Gastrocnemius medialis (tissue), 4 donors: ENCODE measurements around the gene HS2ST1. TPM values are rescaled to one million over a fixed set of nuclear protein-coding genes. Genes with fewer than 3 reads are reported as not detected.
"Not testable (repeated sequence)": the region's sequence is repeated elsewhere in the genome, so short reads cannot be mapped to it uniquely, and the experiment has no call there.

Experiments used
- ATAC-seq, 2 donors: fragments of 150-250 bp; one replicate each; pipeline ENCODE4 v1.9.1; 2016
- DNase-seq, 2 donors: peaks; one replicate each; pipeline ENCODE4 v3.0.0-alpha.2; 2019
- H3K27ac ChIP-seq, 4 donors: fragments of 200-600 bp; sonication (generic); 1 replicate in 1 of 4; 2 replicates in 3 of 4; pipeline ENCODE4 v1.5.1; 2016 to 2018; ENCODE audit warnings: mild to moderate bottlenecking in 2 of 4, moderate library complexity in 1 of 4
- H3K27me3 ChIP-seq, 3 donors: fragments of 200-600 bp; sonication (generic) in 2 of 3; 1 replicate in 1 of 3; 2 replicates in 2 of 3; pipeline versions ENCODE4 v1.5.1 to v1.6.0; 2016 to 2019; ENCODE audit warnings: mild to moderate bottlenecking in 1 of 3, moderate library complexity in 1 of 3
- H3K36me3 ChIP-seq, 2 donors: fragments of 200-600 bp; sonication (generic) in 1 of 2; one replicate each; pipeline ENCODE4 v1.5.1; 2017 to 2018
- H3K4me1 ChIP-seq, 2 donors: fragments of 200-600 bp; sonication (generic) in 1 of 2; one replicate each; pipeline ENCODE4 v1.5.1; 2016 to 2017; ENCODE audit warnings: mild to moderate bottlenecking in 2 of 2
- H3K4me3 ChIP-seq, 4 donors: fragments of 200-600 bp; sonication (generic) in 3 of 4; 1 replicate in 1 of 4; 2 replicates in 3 of 4; pipeline ENCODE4 v1.5.1; 2016 to 2019; ENCODE audit warnings: mild to moderate bottlenecking in 2 of 4
- H3K9me3 ChIP-seq, 3 donors: fragments of 200-600 bp; sonication (generic) in 2 of 3; 1 replicate in 1 of 3; 2 replicates in 2 of 3; pipeline ENCODE4 v1.5.1; 2016 to 2019
- CTCF ChIP-seq, 5 experiments: fragments of 450-650 bp in 3 of 5; fragments of 200-600 bp in 2 of 5; sonication (generic) in 2 of 5; IDR thresholded peaks in 4 of 5; conservative IDR thresholded peaks in 1 of 5; 1 replicate in 4 of 5; 2 replicates in 1 of 5; pipeline ENCODE4 v1.5.1; 2016 to 2019; ENCODE audit warnings: antibody characterized with exemption in 5 of 5, mild to moderate bottlenecking in 3 of 5, moderate library complexity in 3 of 5
- POLR2A ChIP-seq, 2 donors: fragments of 450-650 bp; IDR thresholded peaks; one replicate each; pipeline ENCODE4 v1.6.1; 2017; ENCODE audit warnings: antibody characterized with exemption in 2 of 2, mild to moderate bottlenecking in 2 of 2, moderate library complexity in 2 of 2
- in situ Hi-C, 4 donors: fragments of 200-750 bp; cut with MboI; loops; one replicate each; pipeline versions ENCODE4 v1.15.0 to v1.8.0; 2017; ENCODE audit warnings: low sequenced_read_pairs in 4 of 4
- intact Hi-C: fragments of 100-400 bp; cut with DNase I; formaldehyde crosslinking; loops from one replicate; pipeline ENCODE4 v1.15.1; 2023; ENCODE audit warnings: low total_unique reads
- total RNA-seq, 4 donors: library from RNA; depleted of rRNA; stranded (reverse); fragments of >200 nt; gene quantifications; one replicate each; pipeline versions ENCODE4 v1.1.0 to v1.2.3, GENCODE V29; 2016

Gene HS2ST1
- total RNA-seq, 4 donors from 2014 or later, result 4.1 to 8.2 (median 6.8) TPM

GRCh38 chr1:87061742-87062156, 147.3 kb downstream of the HS2ST1 start:
- no peak for ATAC-seq
- no peak overlapping the region for H3K27ac ChIP-seq
- no peak for DNase-seq
- peaks cover 4 to 8% of the 10 kb centered on the region in 2 donors for H3K4me1 ChIP-seq
- no peaks in the 10 kb centered on the region for H3K9me3 ChIP-seq
- TF ChIP-seq CTCF (IDR thresholded peaks at IDR 0.05 in 4 of 5, conservative IDR thresholded peaks at IDR 0.05 in 1 of 5) (no peak), POLR2A (IDR thresholded peaks at IDR 0.05) (no peak)
- in situ Hi-C loops (loop anchor here in 1 of 4 donors (25.0 kb wide), 1 partner anchor 674 kb away; the partner anchor contains the start of gene ODF2L), intact Hi-C loops (no loop called here)
- no peaks in the 10 kb centered on the region for H3K36me3 ChIP-seq
- H3K27me3 ChIP-seq, result no peaks in the 10 kb centered on the region
- H3K4me3 ChIP-seq, result no peak overlapping the region

- ATAC-seq, result no peak
- in situ Hi-C loops (loop anchor here in 1 of 4 donors (25.0 kb wide), 1 partner anchor 675 kb away; the partner anchor contains the start of gene ODF2L), intact Hi-C loops (no loop called here)
- Histone ChIP-seq H3K9me3 (no peaks in the 10 kb centered on the region), H3K36me3 (no peaks in the 10 kb centered on the region), H3K4me3 (no peak overlapping the region), H3K27me3 (no peaks in the 10 kb centered on the region), H3K4me1 (peaks cover 4 to 8% of the 10 kb centered on the region in 2 donors), H3K27ac (no peak overlapping the region)
- no peak for DNase-seq
- TF ChIP-seq POLR2A (IDR thresholded peaks at IDR 0.05) (no peak), CTCF (IDR thresholded peaks at IDR 0.05 in 4 of 5, conservative IDR thresholded peaks at IDR 0.05 in 1 of 5) (no peak)
Measured at GRCh38 chr1:87062687-87063086, 148.3 kb downstream of the HS2ST1 start.

GRCh38 chr1:87064309-87064708, 149.9 kb downstream of the HS2ST1 start:
- no peak overlapping the region for H3K27ac ChIP-seq
- H3K9me3 ChIP-seq, result no peaks in the 10 kb centered on the region
- intact Hi-C loops, result no loop called here
- TF ChIP-seq CTCF (IDR thresholded peaks at IDR 0.05 in 4 of 5, conservative IDR thresholded peaks at IDR 0.05 in 1 of 5) (no peak), POLR2A (IDR thresholded peaks at IDR 0.05) (no peak)
- DNase-seq (no peak), ATAC-seq (no peak)
- H3K27me3 ChIP-seq, result no peaks in the 10 kb centered on the region
- no peak overlapping the region for H3K4me3 ChIP-seq
- H3K4me1 ChIP-seq, result peaks cover 0 to 8% of the 10 kb centered on the region in 2 donors
- H3K36me3 ChIP-seq, result no peaks in the 10 kb centered on the region
- in situ Hi-C loops, result loop anchor here in 1 of 4 donors (25.0 kb wide), 1 partner anchor 677 kb away; the partner anchor contains the start of gene ODF2L

GRCh38 chr1:87064986-87065385, 150.6 kb downstream of the HS2ST1 start:
- no peaks in the 10 kb centered on the region for H3K36me3 ChIP-seq
- no peaks in the 10 kb centered on the region for H3K27me3 ChIP-seq
- intact Hi-C loops (no loop called here), in situ Hi-C loops (loop anchor here in 1 of 4 donors (25.0 kb wide), 1 partner anchor 678 kb away; the partner anchor contains the start of gene ODF2L)
- H3K27ac ChIP-seq, result no peak overlapping the region
- no peak for TF ChIP-seq CTCF (IDR thresholded peaks at IDR 0.05 in 4 of 5, conservative IDR thresholded peaks at IDR 0.05 in 1 of 5)
- no peak for TF ChIP-seq POLR2A (IDR thresholded peaks at IDR 0.05)
- DNase-seq (no peak), ATAC-seq (no peak)
- no peaks in the 10 kb centered on the region for H3K9me3 ChIP-seq
- no peak overlapping the region for H3K4me3 ChIP-seq
- H3K4me1 ChIP-seq, result peaks cover 0 to 7% of the 10 kb centered on the region in 2 donors

GRCh38 chr1:87066708-87067107, 152.3 kb downstream of the HS2ST1 start:
- in situ Hi-C loops, result loop anchor here in 1 of 4 donors (25.0 kb wide), 1 partner anchor 679 kb away; the partner anchor contains the start of gene ODF2L
- H3K27me3 ChIP-seq, H3K27ac ChIP-seq, H3K4me3 ChIP-seq, H3K9me3 ChIP-seq, intact Hi-C loops, DNase-seq, H3K4me1 ChIP-seq, H3K36me3 ChIP-seq, ATAC-seq: not testable (repeated sequence)
